HG03025 (cell line): ENCODE measurements around the gene TNFRSF14.
A peak's percentile ranks its signal among the peaks of the same experiment; 100 is the strongest.
"Not testable (repeated sequence)": the region's sequence is repeated elsewhere in the genome, so short reads cannot be mapped to it uniquely, and the experiment has no call there.

Experiments
- ATAC-seq: cut with Tn5 transposase; IDR thresholded peaks from one replicate; pipeline ENCODE4 v1.9.1; 2021; ENCODE audit warnings: mild to moderate bottlenecking, moderate library complexity; ENCODE audit not compliant: unreplicated experiment, low FRiP score

The TNFRSF14 gene

DNA sequence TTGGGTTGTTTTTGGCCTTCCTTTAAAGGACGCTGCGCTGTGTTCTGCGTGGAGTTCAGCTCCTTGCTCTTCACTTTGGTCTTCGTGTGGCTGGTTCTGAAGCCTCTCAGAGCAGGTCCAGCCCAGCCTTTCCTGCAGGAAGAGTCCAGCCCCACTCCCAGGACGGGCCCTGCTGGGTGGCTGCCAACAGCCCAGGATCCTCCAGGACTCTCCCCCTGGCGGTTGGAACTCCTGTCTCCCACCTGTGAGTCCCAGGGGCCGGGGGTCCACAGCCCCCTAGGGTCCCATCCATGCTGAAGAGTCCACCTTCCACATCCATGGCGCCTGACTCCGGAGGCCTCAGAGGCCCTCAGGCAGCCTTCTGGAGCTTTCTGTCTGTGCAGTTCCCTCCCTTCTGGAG is 4.6 kb upstream of the TNFRSF14 start:
- ATAC-seq = not testable (repeated sequence)

DNA sequence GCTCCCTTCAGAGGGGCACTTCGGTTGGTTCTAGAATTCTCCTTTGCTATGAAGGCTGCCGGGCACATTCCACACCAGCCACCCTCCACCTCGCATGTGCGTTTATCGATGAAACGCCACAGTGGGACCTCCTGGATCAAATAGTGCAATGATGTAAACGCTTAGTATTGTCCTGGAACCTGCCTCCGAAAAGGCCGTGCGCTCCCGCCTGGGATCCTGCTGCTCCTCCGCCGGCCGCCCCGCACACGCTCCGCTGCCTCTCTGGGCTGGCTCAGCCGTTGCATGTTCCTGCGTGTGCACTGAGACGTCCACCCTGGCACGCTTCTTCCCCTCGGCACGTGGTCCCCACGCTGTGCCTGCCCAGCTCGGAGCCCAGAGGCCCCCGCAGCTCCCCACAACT is 4.0 kb upstream of the TNFRSF14 start:
- ATAC-seq = no peak

DNA sequence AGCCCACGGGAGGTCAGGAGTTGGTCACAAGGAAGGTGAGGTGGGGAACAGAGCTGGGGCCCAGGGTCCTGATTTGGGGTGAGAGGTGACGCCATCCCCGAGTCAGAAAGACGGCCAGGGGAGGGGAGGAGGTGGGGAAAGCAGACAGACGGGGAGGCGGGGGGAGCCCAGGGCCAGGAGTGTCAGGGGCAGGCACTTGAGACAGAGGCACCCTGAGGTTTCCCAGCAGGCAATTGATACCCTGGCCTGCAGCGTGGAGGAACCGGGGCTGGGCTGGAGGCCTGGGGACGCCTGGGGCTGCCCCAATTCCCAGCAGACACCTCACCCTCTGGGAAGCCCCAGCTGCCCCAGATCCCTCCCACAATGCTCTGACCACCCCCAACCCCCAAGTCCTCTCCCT is 3.1 kb upstream of the TNFRSF14 start:
- not testable (repeated sequence) for ATAC-seq

DNA sequence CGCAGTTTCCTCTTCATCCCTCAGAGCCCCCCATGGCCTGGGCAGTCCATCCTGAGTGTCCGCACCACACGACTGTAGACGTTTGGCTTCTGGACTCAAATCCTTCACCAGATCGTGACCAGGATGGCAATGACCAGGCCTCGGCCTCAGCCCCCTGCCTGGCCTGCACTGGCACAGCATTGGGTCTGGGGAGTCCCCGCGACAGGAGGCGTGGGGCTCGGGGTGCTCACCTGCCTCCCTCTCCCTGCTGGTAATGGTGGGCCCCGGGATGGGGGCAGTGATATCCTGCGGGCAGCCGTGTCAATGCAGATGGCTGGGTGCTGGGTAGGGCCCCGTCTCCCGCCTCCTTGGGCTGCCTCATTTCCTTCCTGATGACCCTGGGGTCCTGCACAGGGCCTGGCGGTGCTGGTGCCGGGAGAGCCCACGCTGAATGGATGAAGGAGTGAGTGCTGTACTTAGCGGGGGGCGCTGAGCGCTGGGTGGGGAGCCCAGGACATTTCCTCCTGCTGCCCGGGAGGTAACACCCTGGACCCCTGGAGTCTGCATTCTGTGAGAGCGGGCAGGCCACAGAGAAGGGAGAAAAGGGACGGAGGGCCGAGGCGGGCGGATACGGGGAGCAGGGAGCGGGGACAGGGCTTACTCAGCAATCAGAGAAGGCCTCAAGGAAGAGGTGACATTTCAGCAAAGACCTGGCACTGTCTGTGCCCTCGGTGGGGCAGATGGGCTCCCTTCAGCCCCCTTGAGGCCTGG is 2.1 kb upstream of the TNFRSF14 start:
- no peak for ATAC-seq

DNA sequence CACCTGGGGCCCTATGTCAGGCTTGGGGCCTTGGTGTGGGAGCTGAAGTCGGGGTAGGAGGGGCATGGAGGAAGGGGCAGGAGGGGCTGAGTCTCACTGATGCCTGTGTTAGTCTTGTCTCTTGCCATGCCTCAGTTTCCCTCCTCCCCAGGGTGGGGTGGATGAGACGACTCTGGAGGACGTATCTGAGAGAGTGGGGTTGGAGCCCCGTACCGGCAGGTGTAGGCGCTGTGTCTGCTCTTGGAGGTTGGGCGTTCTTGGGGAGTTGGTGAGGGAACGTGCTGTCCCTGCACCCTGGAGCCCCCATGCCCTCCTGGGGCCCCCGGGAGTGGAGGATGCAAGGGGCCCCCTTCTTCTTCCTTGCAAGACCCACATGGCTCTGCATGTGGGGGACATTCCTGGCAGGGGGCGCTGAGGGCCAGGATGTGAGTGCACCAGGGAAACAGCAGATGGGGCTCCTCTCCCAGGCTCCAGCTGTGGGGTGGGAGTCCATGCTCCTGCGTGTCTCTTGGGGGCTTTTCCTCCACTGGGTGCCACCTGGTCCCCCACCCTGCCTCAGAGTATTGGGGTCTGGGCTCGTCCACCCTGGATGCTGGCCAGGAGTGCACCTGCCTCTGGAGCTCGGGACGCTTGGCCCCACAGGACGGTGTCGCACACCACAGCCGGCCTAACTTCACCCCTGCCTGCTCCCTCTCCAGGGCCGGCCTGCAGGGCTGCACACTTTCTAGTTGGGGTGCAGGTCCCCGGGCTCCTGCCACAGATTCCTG is 1.4 kb upstream of the TNFRSF14 start:
- ATAC-seq = no peak

DNA sequence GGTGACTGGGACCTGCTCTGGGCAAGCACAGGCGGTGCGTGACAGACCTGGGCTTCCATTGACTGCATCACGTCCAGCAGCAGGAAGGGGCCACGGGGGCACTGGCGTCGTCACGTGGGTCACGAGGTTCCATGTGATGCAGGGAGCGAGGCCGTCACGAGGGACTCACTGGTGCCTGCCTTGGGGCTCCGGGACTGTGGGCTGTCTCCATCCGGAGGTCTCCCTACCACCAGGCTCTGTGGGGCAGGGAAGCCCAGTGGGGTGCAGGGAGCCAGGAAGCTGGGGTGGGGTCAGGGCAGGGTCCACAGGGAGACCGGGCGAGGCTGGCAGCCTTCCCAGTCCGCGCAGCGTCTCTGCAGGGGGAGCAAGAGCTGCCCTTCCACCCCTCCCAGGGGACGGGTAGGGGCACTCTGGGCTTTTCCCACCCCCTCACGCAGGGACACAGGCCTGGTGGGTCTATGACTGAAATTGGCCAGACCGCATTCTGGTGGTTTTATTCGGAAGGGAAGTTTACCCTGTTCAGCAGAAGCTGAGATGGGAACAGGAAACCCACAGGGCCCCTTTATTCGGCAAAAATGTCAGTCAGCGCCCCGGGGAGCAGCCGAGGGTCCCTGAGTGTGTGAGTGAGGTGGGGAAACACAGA is 416 bp upstream of the TNFRSF14 start:
- ATAC-seq = peak; percentile 6

DNA sequence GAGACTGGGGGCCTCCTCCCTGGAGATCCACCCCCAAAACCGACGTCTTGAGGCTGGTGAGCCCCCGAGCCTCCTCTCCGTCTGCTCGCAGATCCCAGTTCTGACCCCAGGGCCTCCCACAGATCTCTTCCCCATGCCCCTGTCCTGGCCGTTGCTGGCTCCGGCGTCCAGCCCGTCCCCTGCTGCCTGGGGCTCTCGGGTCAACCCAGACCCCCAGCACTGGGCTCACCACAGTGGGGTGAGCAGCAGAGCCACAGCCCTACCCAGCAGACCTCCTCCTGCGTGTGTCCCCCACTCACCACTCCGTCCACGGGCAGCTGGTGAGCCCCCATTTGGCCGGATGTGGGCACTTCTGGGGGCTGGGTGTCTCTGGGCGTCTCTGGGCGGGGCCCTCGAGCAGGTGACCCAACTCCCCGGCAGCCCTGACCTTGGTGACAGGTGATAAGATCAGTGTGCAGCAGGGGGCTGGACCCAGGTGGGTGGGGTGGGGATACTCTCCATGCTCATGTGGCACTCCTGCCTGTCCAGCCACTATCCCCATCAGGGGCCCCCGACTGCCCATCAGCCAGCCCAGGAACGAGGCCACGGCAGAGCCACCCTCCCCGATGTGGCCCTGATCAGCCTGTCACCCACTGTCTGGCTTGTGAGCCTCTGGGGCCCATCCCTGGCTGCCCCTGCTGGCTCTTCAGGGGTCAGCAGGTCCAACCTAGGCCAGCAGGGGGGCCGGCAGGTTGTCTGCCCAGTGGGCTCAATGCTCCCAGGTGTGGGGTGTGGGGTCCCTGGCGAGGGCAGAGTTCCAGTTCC is 709 bp downstream of the TNFRSF14 start:
- ATAC-seq = peak; percentile 32

DNA sequence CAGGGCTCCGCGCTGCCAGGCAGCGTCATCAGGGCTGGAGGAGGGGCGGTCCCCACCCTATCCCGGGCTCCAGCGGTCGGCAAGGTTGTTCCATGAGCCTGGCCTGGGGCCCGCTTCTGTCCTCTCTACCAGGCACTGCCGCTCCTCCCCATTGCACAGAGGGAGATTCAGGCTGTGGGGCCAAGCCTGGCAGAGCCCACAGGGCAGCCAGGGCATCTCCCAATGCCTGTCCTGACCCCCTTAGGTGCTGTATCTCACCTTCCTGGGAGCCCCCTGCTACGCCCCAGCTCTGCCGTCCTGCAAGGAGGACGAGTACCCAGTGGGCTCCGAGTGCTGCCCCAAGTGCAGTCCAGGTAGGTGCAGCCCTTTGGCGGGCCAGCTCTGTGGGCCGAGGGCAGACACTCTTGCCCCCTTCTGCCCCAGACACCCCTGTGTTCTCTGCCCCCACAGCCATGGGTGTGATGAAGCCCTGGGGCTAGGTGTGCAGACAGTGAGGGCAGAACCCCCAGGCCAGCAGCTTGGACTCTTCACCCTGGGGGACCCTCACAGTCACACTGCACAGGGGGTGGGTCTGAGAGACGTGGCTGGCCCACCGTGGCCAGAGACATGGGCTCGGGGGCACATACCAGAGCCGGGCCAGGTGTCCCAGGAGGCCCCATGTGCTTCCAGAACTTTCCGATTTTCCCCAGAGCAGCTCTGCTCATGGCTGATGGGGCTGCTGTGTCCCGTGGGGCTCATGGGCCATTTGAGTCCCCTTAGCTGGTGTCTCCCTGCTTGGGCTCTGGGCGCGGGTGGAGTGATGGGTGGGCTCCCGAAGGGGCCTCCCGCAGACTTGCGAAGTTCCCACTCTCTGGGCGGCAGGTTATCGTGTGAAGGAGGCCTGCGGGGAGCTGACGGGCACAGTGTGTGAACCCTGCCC is 1.6 kb downstream of the TNFRSF14 start:
- no peak for ATAC-seq

DNA sequence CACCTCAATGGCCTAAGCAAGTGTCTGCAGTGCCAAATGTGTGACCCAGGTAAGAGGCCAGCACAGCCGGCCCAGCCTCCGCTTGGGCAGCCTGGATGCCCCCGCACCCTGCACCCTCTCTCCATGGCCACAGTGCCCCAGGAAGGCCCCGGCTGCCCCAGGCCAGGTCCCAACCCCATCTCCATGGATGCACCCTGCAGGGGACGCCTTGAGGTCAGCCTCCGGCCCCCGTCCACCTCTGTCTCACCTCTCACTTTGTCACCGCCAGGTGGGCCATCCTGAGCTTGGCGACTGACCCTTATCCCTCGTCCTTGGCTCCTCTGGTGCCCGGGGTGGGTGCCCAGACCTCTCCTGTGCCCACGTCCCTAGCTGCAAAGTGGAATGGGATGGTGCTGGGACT is 2.2 kb downstream of the TNFRSF14 start:
- ATAC-seq = no peak

DNA sequence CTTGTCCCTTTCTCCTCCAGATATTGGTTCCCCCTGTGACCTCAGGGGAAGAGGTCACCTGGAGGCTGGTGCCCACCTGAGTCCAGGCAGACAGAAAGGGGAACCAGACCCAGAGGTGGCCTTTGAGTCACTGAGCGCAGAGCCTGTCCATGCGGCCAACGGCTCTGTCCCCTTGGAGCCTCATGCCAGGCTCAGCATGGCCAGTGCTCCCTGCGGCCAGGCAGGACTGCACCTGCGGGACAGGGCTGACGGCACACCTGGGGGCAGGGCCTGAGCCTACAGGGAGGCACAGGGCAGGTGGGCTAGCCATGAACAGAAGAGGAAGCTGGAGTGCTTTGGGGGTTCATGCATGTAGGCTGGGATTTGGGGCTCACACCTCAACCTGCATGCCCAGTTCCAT is 2.7 kb downstream of the TNFRSF14 start:
- no peak for ATAC-seq

DNA sequence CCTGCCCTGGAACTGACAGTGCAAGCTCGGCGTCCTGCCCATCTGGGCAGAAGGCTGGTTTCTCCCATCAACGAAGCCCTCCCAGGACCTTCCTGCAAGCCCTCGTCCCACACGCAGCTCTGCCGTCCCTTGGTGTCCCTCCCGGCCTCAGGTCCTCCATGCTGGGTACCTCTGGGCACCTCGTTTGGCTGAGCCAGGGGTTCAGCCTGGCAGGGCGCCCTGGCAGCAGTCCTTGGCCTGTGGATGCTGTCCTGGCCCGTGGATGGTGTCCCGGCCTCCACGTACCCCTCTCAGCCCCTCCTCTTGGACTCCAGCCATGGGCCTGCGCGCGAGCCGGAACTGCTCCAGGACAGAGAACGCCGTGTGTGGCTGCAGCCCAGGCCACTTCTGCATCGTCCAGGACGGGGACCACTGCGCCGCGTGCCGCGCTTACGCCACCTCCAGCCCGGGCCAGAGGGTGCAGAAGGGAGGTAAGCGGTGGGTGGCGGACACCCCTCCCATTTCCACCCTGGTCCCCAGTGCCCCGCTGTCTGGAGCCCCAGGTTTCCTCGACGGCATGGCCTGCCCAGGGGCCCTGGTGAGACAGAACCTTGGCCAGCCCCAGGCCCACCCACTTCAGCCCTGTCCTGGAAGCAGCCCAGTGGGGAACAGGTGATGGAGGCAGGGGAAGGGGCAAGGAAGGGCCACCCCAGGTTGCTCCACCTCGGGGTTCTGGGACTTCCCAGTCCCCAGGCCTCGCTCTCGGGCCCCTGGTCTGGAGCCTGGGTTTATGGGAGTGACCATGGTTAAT is 3.5 kb downstream of the TNFRSF14 start:
- ATAC-seq = no peak

DNA sequence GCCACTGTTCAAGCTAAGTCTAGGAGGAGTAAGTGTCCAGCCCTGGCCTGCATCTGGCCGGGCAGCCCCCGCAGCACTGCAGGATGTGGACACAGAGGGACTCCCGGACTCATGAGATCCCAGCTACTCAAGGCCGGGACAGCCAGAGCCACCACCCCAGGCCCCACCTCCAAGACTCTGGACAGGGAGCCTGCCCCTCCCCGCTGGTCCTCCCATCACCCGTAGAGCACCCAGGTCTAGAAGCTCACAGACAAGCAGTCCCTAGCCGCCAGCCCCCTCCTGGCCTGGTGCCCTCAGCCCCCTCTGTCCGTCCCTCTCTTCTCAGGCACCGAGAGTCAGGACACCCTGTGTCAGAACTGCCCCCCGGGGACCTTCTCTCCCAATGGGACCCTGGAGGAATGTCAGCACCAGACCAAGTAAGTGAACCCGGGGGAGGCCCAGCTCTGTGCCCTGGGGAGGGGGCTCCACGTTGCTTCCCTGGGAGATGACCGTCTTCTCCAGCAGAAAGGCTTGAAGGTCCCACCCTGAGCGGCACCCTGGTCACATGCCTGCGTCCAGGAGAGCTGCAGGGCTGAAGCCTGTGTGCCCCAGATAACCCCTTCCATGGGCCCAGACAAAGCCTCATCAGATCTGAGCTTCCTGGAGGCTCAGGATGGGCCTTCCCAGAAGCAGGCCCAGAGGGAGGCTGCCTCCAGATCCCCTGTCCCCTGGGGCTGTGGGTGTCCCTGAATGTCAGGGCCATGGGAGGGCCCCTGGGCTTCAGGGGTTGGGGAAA is 4.3 kb downstream of the TNFRSF14 start:
- ATAC-seq = no peak

DNA sequence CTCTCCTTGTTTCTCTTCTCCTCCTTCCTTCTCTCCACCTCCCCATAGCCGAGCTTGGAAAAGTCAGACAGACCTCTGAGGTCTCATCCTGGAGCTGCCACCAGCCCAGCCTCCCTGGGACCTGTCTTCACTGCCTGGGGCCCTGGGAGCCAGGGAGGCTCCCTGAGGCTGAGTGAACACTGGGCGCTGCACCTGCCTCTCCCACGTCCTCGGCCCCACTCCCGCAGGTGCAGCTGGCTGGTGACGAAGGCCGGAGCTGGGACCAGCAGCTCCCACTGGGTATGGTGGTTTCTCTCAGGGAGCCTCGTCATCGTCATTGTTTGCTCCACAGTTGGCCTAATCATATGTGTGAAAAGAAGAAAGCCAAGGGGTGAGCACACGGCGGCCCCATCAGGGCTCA is 5.3 kb downstream of the TNFRSF14 start:
- no peak for ATAC-seq

DNA sequence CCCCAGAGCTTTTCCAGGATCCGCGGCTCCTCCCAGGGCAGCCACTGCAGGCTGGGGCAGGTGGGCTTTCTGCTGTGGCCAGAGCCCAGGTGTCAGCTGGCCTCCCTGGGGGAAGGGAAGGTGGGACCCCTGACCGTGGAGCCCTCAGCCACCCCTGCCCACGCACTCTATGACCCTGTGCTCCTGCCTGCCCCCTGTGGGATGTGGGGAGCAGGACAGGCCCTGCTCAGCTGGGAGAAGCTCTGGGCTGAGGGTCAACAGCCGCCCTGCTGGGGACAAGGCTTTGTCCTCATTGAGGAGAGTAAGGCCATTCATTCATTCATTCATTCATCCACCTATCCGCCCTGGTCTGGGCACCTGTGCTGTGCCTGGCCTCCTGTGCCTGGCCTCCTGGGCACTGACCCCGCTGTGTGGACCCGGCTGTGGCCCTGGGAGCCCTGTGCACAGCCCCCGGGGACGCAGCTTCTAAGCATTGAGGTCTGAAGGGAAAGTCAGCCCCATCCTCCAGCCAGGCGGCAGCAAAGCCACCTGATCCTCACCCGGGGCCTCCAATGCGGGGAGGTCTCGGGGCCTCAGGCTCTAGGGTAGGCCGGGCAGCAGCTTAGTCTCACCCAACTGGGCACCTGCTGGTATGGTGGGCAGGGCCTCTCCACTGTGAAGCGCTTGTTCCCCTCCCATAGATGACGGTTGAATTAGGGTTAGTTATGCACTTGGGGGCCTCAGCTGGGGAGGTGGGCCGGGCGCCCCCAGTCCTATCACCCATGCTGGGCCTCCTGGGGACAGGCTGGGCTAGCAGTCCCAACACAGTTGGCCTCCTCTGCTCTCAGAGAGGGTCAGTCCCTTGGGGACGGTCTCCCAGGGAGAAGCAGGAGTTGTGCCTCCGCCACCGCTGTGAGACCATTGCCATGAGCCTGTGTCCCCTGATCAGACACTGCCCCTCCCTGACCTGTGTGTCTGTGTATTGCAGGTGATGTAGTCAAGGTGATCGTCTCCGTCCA is 6.0 kb downstream of the TNFRSF14 start:
- ATAC-seq = no peak

DNA sequence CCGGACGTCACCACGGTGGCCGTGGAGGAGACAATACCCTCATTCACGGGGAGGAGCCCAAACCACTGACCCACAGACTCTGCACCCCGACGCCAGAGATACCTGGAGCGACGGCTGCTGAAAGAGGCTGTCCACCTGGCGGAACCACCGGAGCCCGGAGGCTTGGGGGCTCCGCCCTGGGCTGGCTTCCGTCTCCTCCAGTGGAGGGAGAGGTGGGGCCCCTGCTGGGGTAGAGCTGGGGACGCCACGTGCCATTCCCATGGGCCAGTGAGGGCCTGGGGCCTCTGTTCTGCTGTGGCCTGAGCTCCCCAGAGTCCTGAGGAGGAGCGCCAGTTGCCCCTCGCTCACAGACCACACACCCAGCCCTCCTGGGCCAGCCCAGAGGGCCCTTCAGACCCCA is 7.0 kb downstream of the TNFRSF14 start:
- no peak for ATAC-seq

DNA sequence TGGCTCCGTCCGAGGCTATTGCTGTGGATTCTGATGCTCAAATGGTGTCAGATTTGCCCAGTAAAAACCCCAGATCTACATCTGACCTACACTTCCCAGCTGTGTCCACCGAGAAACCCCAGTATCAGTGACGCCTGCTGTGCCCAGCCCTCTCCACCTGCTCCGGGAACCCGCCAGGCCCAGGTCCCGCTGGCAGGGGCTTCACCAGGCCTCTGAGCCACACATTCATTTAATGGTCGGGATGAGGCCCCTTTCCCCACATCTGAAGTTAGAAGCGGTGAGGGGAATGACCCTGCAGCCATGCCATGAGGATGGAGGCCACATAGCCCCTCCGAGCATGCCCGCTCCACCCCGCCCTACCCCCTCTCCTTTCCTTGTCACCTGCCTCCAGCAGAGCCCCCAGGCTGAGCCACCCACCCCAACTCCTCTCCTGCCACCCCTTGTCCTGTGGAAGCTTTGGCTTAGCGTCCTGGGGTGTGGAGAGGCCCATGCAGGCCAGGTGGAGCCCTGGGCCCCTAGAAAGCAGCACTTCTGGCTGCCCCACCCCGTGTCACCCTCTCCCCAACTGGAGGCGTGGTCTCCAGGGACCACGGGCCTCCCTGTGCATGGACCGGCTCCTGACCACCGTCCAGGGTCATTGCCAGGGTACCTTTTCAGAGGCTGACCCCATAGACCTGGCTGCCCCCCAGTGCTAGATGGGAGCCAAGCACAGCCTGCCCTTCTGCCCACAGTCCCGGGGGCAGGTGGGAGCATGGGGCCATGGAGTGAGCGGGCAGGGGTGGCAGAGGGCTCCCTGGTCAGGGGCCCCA is 8.0 kb downstream of the TNFRSF14 start:
- ATAC-seq = no peak
